Testis (tissue), 3 donors: ENCODE results near the gene COX4I2. TPM values are rescaled to one million over a fixed set of nuclear protein-coding genes. Genes with fewer than 3 reads are reported as not detected.

Source experiments
- DNase-seq: peaks from one replicate; pipeline ENCODE4 v3.0.0-alpha.2; 2019
- H3K27ac ChIP-seq, 2 donors: fragments of 200-600 bp; sonication (generic); one replicate each; pipeline ENCODE4 v1.5.1; 2019
- H3K27me3 ChIP-seq: fragments of 200-600 bp; sonication (generic); one replicate; pipeline ENCODE4 v1.5.1; 2019
- H3K36me3 ChIP-seq: fragments of 200-600 bp; sonication (generic); one replicate; pipeline ENCODE4 v1.5.1; 2017; ENCODE audit warnings: low read depth; ENCODE audit errors: missing control alignments
- H3K4me1 ChIP-seq: fragments of 200-600 bp; sonication (generic); one replicate; pipeline ENCODE4 v1.5.1; 2019
- H3K4me3 ChIP-seq, 2 donors: fragments of 200-600 bp; sonication (generic); one replicate each; pipeline ENCODE4 v1.5.1; 2017 to 2019
- H3K9me3 ChIP-seq: fragments of 200-600 bp; sonication (generic); one replicate; pipeline ENCODE4 v1.5.1; 2017
- CTCF ChIP-seq, 3 experiments: fragments of 450-650 bp in 2 of 3; fragments of 200-600 bp in 1 of 3; sonication (generic) in 1 of 3; IDR thresholded peaks; one replicate each; pipeline ENCODE4 v1.5.1; 2016 to 2019; ENCODE audit warnings: antibody characterized with exemption in 3 of 3, mild to moderate bottlenecking in 2 of 3, moderate library complexity in 1 of 3
- POLR2A ChIP-seq: fragments of 450-650 bp; IDR thresholded peaks from one replicate; pipeline ENCODE4 v1.6.1; 2017; ENCODE audit warnings: antibody characterized with exemption, mild to moderate bottlenecking, moderate library complexity
- WGBS, 2 donors: methylation state at CpG; one replicate each; pipeline ENCODE4 v1.1.5; 2018; 5-methylcytosine and 5-hydroxymethylcytosine counted together
- intact Hi-C: fragments of 100-400 bp; cut with DNase I; formaldehyde crosslinking; loops from one replicate; pipeline ENCODE4 v1.15.1; 2023; ENCODE audit warnings: low total_unique reads
- polyA plus RNA-seq: library from polyadenylated mRNA; stranded (reverse); fragments of 350-450 nt; fragmentation: Illumina TruSeq; extraction: RNeasy Lipid Tissue Mini Kit (QIAGEN cat#74804); gene quantifications from one replicate; pipeline ENCODE4 v1.2.3, GENCODE V29; 2014; ENCODE audit warnings: low read depth, low replicate concordance; ENCODE audit not compliant: insufficient read depth
- total RNA-seq, 2 donors: library from RNA; depleted of rRNA; stranded (reverse); fragments of >200 nt; gene quantifications; one replicate each; pipeline ENCODE4 v1.2.3, GENCODE V29; 2016

Gene COX4I2
- total and polyA plus RNA-seq, 3 donors from 2014 or later = 2.2 to 6.1 (median 6.0) TPM

GRCh38 chr20:31673435-31673834 is 35.7 kb downstream of the COX4I2 start:
- H3K4me3 ChIP-seq = no peak overlapping the region
- H3K27ac ChIP-seq = peak overlapping the region in 1 of 2 donors; percentile 91
- intact Hi-C loops = no loop called here
- no peaks in the 10 kb centered on the region for H3K27me3 ChIP-seq
- no peaks in the 10 kb centered on the region for H3K9me3 ChIP-seq
- H3K4me1 ChIP-seq = peaks cover 67% of the 10 kb centered on the region
- H3K36me3 ChIP-seq = no peaks in the 10 kb centered on the region
- no peak for TF ChIP-seq CTCF (IDR thresholded peaks at IDR 0.05)
- TF ChIP-seq POLR2A = no peak
- no peak for DNase-seq

GRCh38 chr20:31673943-31674463 is 36.3 kb downstream of the COX4I2 start:
- Histone ChIP-seq H3K4me1 (peaks cover 73% of the 10 kb centered on the region), H3K4me3 (no peak overlapping the region), H3K9me3 (no peaks in the 10 kb centered on the region), H3K27me3 (no peaks in the 10 kb centered on the region), H3K27ac (peak overlapping the region; percentile 56 to 87), H3K36me3 (no peaks in the 10 kb centered on the region)
- DNase-seq = no peak
- intact Hi-C loops = no loop called here
- TF ChIP-seq POLR2A (no peak), CTCF (IDR thresholded peaks at IDR 0.05) (no peak)
- WGBS, 2 donors = 68 to 69% methylated on average over 2 of the region's 2 CpGs

GRCh38 chr20:31674895-31675827 is 37.4 kb downstream of the COX4I2 start:
- intact Hi-C loops = no loop called here
- H3K36me3 ChIP-seq = no peaks in the 10 kb centered on the region
- WGBS, 2 donors = 38 to 44% methylated on average over 10 of the region's 10 CpGs
- no peak for TF ChIP-seq CTCF (IDR thresholded peaks at IDR 0.05)
- no peak for TF ChIP-seq POLR2A
- H3K4me1 ChIP-seq = peaks cover 76% of the 10 kb centered on the region
- no peaks in the 10 kb centered on the region for H3K9me3 ChIP-seq
- no peaks in the 10 kb centered on the region for H3K27me3 ChIP-seq
- no peak overlapping the region for H3K4me3 ChIP-seq
- DNase-seq = peak; percentile 49
- H3K27ac ChIP-seq = peak overlapping the region; percentile 56 to 87

- DNase-seq = peak; percentile 69
- Histone ChIP-seq H3K36me3 (no peaks in the 10 kb centered on the region), H3K27ac (peak overlapping the region; percentile 56 to 87), H3K27me3 (no peaks in the 10 kb centered on the region), H3K4me3 (no peak overlapping the region), H3K9me3 (no peaks in the 10 kb centered on the region), H3K4me1 (peaks cover 76% of the 10 kb centered on the region)
- 48 to 58% methylated on average over 11 of the region's 11 CpGs for WGBS, 2 donors
- intact Hi-C loops = no loop called here
- TF ChIP-seq CTCF (IDR thresholded peaks at IDR 0.05) (no peak), POLR2A (no peak)
Measured at GRCh38 chr20:31675828-31676608, 38.3 kb downstream of the COX4I2 start.
